Activated CD4-positive, alpha-beta T cell treated with anti-CD3 and anti-CD28 coated beads for 1 hour (primary cell): ENCODE measurements around the gene TMEM132C.

Experiments
- DNase-seq: peaks from one replicate; pipeline ENCODE4 v3.0.0-alpha.2; 2020

TMEM132C gene

GRCh38 chr12:128510511-128510910 lies 243.5 kb downstream of the TMEM132C start:
- no peak for DNase-seq

DNA sequence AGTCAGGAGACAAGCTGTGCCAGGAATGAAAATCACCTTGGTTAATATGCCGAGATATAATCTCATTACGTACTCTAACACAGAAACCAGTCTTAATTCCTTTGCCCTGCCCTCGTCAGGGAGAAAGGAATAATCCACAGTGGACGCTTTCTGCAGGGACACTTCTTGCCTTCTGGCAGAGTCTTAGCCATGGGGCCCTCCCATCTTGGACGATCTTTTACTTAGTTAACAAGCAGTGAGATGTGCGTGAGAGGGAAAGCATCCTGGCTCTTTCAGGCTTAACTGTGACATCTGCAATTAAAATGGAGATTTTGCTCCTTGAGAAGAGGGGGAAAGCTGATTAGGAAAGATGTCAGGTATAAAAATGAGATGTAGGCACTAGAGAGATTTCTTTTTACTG lies 246.4 kb downstream of the TMEM132C start:
- no peak for DNase-seq

DNA sequence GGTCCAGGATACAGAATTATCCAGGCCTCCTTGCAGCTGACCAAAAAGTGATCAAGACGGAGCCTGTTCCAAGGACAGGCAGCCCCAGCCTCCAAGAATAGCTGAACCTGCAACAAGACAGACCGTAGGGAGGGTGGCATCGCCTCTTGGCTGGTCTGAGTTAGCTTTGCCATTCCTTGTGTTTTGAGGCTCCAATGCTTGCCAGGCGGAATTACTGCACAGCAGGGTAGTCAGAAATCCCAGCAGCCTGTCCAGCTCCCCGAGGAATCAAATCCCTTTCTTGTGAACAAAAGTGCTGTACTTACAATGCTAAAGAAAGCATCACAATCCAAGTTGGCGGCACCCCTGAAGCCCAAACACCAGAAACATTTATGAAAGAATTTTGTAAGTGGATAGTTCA lies 246.9 kb downstream of the TMEM132C start:
- DNase-seq, result no peak

- no peak for DNase-seq
Measured at GRCh38 chr12:128518644-128519043, 251.7 kb downstream of the TMEM132C start.

- no peak for DNase-seq
Measured at GRCh38 chr12:128519426-128519825, 252.5 kb downstream of the TMEM132C start.

GRCh38 chr12:128521981-128522380 lies 255.0 kb downstream of the TMEM132C start:
- DNase-seq, result no peak

- no peak for DNase-seq
Measured at GRCh38 chr12:128524439-128524838, 257.5 kb downstream of the TMEM132C start.

DNA sequence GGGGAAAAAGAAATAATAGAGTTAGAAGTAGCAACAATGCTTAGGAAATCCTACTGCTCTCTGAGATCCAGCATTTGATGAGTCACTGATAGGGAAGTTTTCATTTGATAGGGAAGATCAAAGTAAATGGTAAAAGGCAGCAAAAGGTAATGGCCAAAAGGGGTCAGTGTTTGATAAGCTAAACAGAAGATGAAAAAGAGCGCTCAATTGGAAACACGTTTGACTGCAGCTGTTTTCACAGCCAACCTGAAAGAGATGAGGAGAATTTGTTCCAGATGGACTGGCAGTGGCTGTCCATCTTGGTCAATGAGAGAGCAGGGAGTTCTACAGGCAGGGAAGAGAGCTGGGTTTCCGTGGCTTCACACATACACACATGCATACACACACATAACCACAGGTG lies 264.2 kb downstream of the TMEM132C start:
- DNase-seq, result no peak

GRCh38 chr12:128534906-128535305 lies 267.9 kb downstream of the TMEM132C start:
- no peak for DNase-seq

GRCh38 chr12:128536810-128537209 lies 269.8 kb downstream of the TMEM132C start:
- no peak for DNase-seq

DNA sequence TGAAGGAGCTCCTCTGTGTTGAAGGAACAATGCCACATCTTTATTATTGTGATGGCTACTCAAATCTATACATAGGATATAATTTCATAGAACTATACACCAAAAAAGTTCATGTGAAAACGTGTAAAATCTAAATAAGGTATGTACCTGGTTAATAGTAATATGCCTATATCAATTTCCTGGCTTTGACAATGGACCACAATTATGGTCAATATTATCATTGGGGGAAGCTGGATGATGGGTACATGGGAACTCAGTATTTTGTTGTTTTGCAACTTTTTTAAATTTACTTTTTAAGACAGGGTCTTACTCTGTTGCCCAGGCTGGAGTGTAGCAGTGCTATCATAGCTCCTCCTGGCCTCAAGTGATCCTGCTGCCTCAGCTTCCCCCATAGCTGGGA lies 270.7 kb downstream of the TMEM132C start:
- no peak for DNase-seq

DNA sequence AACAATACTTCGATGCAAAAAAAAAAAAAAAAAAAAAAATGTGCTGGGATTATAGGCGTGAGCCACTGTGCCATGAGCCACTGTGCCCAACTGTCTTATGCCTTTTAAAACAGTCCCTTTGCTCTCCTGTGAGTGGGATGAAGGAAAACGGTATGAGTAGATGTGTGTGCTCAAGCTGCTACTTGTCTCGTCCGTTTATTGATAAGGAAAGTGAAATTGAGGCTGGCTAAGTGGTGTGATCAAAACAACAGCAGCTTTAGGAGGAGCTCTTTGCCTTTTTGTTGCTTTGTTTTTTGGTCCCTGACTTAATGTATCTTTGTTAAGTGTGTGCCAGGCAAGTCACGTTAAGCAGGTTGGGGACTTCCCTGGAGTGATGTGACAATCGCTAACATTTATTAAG lies 275.9 kb downstream of the TMEM132C start:
- no peak for DNase-seq

DNA sequence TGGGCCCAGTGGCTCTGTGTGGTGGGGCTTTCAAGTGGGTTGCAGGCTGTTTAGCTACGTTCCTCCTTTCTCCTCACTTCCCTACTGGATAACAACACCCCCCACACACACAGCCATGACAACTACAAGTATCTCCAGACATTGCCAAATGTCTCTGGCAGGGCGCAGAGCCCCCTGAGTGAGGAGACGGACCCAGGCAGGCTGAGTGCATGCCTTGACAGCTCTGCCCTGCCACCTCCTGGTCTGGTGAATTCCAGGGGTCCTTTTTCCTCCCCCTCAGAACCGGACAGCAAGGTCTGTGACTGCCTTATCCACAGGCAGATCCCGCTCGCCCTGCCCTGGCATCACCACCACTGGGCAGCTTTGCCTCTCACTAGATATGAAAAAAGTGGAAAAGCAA lies 276.5 kb downstream of the TMEM132C start:
- no peak for DNase-seq

DNA sequence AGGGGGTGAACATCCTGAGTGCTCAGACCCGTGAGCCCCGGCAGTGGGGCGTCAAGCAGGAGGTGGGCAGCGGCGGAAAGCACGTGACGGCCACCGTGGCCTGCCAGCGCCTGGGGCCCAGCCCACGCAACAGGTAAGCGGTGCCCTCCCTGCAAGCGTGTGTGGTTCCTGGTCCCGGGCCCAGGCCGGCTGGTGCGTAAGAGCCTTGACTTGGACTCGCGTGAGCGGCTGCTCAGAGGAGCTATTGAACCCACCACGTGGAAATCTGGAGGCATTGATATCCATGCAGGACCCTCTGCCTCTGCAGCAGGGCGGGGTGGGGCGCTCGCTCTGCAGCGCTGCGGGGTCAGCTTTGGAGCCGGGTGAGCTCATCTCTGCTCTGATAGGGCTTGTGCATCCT lies 277.0 kb downstream of the TMEM132C start:
- DNase-seq, result no peak

GRCh38 chr12:128548949-128549348 lies 282.0 kb downstream of the TMEM132C start:
- DNase-seq, result no peak

GRCh38 chr12:128549601-128550218 lies 282.7 kb downstream of the TMEM132C start:
- no peak for DNase-seq

DNA sequence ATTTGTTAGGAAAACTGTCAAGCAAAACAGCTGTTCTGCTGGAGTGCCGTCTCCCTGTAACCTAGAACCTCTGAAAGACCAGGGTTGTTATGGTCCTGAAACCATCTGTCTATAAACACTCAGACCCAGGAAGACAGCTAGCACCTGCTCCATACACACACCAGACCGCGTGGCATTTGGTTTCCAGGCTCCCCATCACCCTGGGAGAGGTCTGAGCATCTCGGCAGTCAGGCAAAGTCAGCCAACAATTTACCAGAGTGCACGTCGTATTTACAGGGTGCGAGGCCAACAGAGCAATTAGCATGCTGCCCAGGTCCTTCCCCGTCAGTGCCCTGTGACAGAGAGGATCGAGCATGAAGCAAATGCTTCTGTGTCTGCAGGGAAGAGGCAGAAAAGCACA lies 284.3 kb downstream of the TMEM132C start:
- DNase-seq, result no peak

DNA sequence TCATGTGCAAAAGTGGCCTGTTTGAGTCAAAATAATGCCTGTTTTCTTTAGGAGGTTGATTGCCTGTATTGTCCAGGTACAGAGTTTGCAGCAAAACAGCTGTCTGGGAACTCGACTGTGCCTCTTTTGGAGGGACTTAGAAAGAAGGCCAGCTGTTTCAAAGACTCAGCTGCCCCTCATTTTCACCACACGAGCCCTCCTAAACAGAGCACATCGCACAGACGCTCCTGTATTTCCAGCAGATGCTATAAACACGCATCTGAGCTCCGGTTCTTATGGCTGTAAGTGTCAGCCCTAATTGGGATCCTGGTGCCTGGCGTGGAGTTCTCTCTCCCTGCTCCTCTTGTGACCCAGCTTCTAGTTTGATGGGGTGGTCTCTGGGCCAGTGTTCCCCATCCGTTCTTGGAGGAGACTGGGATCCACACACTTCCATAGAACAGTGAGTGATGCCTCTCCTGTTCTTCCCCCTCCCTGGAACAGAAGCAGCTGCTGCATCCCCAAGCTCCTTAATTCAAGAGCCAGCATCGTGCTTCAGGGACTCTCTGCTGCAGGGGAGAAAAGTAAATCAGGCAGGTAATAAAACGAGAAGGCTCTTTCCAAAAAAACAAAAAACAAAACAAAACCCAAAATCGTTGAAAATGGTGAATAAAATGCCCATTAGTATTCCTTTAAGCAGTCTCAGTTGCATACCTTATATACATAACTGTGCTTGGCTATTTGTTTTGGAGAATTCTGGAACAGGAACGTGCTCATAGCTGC lies 287.8 kb downstream of the TMEM132C start:
- no peak for DNase-seq

DNA sequence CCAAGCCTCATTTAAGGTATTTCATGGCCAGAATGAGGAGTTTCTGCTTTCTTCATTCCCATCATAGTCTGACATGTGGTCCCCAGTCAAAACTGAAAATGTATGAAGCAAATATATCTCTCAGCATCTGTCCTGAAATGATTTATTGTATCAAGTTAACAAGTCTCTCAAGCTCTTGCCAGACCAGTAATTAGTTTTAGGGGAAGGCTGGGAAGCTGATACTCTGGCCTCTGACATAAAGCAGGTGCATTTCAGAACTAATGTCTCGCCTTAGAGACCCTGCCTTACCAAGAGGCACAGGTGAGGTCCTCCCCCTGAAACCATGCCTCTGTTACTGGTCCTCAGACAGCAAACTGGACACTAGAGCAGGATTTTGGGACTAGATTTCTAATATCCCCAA lies 290.3 kb downstream of the TMEM132C start:
- no peak for DNase-seq

GRCh38 chr12:128564956-128565355 lies 298.0 kb downstream of the TMEM132C start:
- DNase-seq, result no peak

DNA sequence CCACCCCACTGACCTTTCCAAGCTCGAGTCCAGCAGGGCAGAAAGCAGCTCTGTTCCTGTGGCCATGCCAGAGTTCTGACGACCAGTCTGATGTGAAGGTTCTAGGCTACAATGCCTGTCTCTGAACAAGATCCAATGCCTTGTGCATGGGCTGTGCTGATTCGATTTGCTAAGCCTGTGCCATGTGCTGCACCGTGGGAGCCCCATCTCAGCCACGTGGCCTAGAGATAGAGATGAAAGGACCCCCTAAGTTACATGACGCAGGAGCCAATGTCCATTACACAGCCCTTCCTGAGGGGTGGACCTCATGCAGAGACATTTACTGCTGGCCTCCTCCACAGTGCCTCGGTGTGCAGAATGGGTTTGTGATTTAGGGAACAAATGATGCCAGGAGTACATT lies 300.8 kb downstream of the TMEM132C start:
- no peak for DNase-seq

GRCh38 chr12:128570191-128571065 lies 303.5 kb downstream of the TMEM132C start:
- DNase-seq, result no peak

- DNase-seq, result no peak
Measured at GRCh38 chr12:128571906-128572810, 305.2 kb downstream of the TMEM132C start.
